Sigmoid colon (tissue), 4 donors: ENCODE results near the gene IFT80.
A peak's percentile ranks its signal among the peaks of the same experiment; 100 is the strongest.

ENCODE experiments used
- CTCF ChIP-seq, 4 experiments: fragments of 450-650 bp in 3 of 4; fragments of 200-600 bp in 1 of 4; IDR thresholded peaks; one replicate each; pipeline ENCODE4 v1.5.1; 2016 to 2019; ENCODE audit warnings: antibody characterized with exemption in 4 of 4, mild to moderate bottlenecking in 3 of 4, moderate library complexity in 2 of 4
- EP300 ChIP-seq, 4 donors: sonication (generic); formaldehyde crosslinking; IDR thresholded peaks; one replicate each; pipeline ENCODE4 v1.6.1; 2017; ENCODE audit warnings: antibody characterized with exemption in 4 of 4
- POLR2A ChIP-seq, 2 donors: fragments of 450-650 bp; IDR thresholded peaks; one replicate each; pipeline ENCODE4 v1.6.1; 2016; ENCODE audit warnings: antibody characterized with exemption in 2 of 2, mild to moderate bottlenecking in 2 of 2, moderate library complexity in 2 of 2
- POLR2AphosphoS5 ChIP-seq, 4 donors: sonication (generic); formaldehyde crosslinking; IDR thresholded peaks; one replicate each; pipeline ENCODE4 v1.6.1; 2017; ENCODE audit warnings: antibody characterized with exemption in 4 of 4

- peak; percentile 32 to 79 (median 68) for TF ChIP-seq POLR2AphosphoS5 (IDR thresholded peaks at IDR 0.05)
- TF ChIP-seq POLR2A (IDR thresholded peaks at IDR 0.05) = no peak
- TF ChIP-seq CTCF (IDR thresholded peaks at IDR 0.05) = no peak
- TF ChIP-seq EP300 (IDR thresholded peaks at IDR 0.05) = peak in 1 of 4 donors; percentile 15
These were observed 145.7 kb downstream of the IFT80 start for GRCh38 chr3:160253298-160253697.
